SIG-M5 (cell line): ENCODE measurements around the gene RIT2.
"Not testable (repeated sequence)": the region's sequence is repeated elsewhere in the genome, so short reads cannot be mapped to it uniquely, and the experiment has no call there.

Source experiments
- DNase-seq: peaks from one replicate; lab custom pipeline; 2025; lab: John Stamatoyannopoulos, UW

The RIT2 gene

DNA sequence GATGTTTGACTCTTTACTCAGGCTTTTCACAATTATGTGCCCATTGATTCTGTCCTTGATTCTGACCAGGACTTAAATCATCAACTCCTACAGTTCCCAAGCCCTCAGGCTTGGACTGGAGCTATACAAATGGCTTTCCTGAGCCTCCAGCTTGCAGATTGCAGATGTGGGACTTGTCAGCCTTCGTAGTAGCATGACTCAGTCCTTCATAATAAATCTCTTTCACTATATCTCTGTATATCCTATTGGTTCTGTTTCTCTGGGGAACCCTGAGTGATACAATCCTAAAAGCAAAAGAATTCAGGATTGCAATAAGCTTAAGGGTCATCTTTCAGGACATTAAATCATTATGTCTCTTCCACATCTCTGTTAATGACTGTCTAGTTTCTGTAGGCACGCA is 356.6 kb downstream of the RIT2 start:
- no peak for DNase-seq

DNA sequence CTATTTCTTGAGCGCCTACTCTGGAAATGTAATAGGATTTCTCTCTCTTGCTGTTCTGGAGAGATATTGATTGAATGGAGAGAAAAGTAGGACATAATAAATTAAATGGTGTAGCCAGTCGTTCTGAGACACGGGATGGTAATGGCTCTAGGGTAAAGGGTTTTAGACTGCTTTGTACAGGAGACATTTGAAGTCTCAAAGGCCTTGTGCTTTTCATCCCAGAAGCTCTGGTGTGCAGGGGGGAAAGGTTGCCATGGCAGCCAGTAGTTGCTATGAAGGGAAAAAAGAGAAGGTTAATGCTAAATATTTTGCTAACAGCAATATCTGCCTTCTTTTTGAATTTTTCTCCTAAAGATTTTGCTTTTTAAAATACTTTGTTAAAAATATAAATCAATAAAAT is 359.3 kb downstream of the RIT2 start:
- no peak for DNase-seq

DNA sequence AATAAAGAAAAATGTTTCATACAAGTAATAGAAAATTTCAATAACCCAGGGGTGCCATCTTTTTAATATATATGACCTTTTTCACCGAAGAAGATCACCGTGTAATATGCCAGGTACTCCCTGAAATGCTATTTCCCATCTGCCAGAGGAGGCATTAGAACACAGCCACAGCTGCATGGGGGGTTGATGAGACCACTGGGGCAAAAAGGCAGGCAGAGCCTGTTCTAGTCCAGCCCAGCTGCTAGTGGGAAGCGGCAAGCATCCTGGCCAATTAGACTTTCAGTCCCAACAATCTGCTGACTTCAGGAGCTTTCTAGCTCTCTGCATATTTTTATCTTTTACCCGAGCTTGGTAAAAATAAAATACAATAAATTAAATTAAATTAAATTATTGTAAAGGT is 362.6 kb downstream of the RIT2 start:
- no peak for DNase-seq

DNA sequence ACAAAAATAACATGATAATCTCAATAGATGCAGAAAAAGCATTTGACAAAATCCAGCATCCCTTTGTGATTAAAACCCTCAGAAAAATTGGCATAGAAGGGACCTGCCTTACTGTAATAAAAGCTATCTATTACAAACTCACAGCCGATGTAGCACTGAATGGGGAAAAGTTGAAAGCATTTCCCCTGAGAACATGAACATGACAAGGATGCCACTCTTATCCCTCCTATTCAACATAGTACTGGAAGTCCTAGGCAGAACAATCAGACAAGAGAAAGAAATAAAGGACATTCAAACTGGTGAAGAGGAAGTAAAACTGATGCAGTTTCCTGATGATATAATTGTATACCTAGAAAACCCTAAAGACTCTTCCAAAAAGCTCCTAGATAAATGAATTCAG is 368.7 kb downstream of the RIT2 start:
- no peak for DNase-seq

DNA sequence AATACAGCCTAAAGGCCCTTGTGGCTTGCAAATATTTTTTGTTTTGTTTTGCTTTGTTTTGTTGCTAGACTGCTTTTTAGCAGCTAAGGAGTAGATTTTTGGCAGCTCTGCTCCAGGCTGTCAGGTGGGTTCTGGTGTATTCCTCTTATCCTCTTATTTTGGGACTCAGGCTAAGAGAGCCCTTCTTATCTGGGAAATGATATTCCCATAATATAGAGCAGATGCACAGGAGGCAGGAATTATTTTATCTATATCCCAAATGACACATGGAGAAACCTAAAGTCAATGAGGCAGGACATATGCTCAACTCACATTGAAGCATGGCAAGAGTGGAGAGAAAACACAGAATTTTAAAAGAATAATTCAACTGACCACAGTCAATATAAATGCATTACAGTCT is 369.6 kb downstream of the RIT2 start:
- DNase-seq: no peak

DNA sequence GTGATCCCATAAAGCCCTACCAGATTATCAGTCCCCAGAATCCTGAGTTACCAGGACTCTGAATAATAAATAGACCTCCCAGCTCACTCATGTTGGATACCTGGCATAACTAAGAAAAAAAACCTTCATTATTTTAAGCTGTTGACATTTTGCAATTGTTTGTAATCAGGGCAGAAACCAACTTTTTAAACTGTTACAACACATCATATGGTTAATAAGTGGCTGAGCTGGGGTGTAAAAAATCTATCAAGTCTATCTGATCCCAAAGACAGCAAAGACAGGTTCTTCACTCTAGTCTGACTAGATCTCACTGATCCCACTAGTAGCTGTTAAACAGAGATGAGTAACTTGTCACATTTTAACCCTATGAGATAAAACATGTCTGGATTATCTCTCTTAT is 370.3 kb downstream of the RIT2 start:
- DNase-seq: no peak

DNA sequence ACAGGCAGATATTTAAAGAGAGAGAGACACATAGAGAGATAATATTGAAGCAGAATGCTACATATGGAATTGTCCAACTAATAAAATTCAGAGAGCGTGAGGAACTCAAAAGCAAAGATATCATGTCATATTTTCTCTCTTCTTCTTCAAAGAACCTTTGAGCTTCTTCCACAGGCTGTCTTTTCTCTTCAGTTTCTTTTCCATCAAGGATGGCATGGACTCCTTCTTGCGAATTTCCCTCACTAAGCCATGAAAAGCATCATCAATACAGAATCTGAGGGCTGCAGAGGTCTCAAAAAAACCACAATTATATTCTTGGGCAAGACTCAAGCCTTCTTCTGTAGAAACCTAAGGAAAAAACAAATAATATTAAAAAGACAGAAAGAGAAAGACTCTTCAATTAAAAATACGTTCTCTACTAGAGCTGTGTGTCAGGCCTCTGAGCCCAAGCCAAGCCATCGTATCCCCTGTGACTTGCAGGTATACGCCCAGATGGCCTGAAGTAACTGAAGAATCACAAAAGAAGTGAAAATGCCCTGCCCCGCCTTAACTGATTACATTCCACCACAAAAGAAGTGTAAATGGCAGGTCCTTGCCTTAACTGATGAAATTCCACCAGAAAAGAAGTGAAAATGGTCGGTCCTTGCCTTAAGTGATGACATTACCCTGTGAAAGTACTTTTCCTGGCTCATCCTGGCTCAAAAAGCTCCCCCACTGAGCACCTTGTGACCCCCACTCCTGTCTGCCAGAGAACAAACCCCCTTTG is 371.9 kb downstream of the RIT2 start:
- no peak for DNase-seq

DNA sequence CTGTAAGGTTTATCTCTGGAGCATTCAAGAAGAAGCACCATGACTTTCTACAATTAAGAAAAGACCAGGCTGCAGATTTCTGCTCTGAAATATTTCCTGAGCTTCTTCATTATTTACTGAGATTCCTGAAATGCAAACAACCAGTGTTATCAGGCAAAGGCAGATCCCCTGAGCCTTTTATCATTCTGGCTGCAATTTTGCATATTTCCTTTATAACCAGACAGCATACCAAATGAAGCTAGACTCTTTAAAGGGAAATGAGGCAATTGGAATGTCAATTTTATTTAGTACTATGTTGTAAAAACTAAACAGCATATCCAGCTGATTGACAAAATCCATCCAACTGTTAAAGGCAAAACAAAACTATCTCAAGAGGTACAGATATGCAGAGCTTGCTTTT is 372.5 kb downstream of the RIT2 start:
- no peak for DNase-seq

DNA sequence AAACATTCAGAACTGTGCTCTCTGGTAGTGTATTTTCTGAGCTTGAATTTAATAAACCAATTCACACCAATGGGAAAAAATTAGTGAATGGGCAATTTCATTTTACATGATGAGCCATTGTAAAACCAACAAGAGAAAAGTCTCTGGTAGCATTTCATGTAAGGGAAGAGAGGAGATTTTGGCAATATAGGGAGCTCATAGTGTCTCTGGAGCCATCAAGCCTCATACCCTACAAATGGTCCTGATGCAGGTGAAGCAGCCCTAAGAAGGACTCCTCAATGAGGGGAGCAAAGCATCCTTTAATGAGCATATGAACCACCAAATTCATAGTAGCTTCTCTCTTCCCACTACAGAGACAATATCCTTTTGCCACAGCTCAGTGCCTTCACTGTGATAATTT is 373.0 kb downstream of the RIT2 start:
- no peak for DNase-seq

DNA sequence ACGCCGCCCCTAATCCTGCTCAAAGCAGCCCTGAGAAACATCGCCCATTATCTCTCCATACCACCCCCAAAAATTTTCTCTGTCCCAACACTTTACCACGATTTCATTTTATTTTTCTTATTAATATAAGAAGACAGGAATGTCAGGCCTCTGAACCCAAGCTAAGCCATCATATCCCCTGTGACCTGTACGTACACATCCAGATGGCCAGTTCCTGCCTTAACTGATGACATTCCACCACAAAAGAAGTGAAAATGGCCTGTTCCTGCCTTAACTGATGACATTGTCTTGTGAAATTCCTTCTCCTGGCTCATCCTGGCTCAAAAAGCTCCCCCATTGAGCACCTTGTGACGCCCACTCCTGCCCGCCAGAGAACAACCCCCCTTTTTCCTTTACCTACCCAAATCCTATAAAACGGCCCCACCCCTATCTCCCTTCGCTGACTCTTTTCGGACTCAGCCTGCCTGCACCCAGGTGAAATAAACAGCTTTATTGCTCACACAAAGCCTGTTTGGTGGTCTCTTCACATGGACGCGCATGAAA is 373.6 kb downstream of the RIT2 start:
- DNase-seq: not testable (repeated sequence)

DNA sequence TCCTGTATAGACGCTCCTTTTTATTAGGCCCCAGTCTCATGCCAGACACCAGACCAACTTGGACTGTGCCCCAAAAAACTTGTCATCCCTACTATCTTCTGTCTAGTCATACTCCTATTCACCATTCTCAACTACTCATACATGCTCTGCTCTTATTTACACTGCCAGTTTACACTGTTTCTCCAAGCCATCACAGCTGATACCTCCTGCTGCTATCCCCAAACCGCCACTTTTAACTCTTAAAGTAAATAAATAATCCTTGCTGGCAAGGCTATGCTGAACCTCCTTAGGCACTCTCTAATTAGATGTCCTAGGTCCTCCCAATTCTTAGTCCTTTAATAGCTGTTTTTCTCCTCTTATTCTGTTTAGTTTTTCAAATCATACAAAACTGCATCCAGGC is 374.2 kb downstream of the RIT2 start:
- not testable (repeated sequence) for DNase-seq

DNA sequence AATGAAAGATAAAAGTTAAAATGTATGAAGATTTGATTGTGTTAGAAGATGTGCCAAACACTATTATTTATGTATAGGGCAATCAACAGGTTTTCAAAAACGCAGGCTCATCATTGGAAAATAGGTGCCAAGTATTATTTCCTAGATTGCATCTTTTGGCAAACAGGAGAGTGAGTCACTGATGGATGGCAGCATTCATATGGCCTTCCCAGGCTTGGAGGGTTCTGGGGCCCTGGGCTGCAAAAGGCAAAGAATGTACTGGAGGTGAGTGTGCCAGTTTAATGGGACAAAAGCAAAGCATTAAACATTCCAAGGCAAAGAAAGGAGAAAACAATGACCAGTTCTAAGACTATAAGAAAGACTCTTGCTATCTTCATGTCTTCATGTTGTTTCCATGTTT is 379.4 kb downstream of the RIT2 start:
- DNase-seq: no peak

DNA sequence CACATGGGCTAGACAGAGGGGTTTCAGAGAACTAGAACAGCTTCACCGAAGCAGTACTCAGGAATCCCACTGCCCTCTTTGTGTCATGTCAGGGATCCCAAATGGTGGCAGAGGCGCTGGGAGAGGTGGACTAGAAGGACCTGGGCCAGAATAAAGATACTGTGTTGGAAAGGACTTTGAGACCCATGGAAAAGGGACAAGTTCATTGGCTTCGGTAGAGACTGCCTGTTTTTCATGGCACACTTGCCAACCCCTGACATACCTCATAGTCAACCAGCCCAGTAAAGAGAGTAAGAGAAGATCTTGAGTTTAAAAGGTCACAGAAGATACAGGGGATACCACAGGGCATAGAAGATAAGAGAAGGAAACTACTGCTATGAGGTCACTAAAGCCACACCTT is 381.0 kb downstream of the RIT2 start:
- no peak for DNase-seq

DNA sequence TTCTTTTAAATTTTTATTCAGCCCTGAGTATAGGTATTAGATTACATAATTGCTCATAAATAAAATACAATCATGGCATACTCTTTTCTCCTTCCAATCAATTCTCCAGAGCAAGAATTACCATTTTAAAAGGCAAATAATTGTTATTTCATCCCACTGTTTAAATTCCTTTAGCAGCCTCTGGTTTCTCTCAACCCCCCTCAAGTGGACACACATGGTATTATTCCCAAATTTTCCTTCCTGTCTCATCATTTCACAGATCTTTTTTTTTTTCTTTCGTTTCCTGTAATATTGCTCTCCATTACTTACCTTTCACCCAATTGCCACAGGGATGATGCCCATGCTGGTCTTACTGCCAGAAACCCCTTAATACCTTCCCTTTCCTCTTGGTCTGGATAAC is 385.2 kb downstream of the RIT2 start:
- no peak for DNase-seq

DNA sequence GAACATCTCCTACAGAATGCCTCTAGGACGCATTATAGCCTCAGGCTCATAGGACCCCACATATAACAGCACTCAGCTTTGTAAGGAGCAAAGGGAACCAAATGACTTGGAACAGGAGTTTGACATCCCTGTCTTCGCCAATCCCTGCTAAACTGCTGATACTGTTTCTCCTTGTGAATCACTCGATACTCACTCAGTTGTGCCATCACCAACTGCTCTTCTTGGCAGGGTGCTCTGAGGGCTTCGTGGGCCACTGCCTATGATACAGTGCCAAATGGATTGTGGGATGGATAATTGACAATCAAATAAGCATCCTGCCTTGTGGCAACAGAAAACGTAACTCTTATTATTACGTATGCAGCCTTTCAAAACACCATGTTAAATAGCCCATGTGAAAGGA is 396.3 kb downstream of the RIT2 start:
- no peak for DNase-seq

DNA sequence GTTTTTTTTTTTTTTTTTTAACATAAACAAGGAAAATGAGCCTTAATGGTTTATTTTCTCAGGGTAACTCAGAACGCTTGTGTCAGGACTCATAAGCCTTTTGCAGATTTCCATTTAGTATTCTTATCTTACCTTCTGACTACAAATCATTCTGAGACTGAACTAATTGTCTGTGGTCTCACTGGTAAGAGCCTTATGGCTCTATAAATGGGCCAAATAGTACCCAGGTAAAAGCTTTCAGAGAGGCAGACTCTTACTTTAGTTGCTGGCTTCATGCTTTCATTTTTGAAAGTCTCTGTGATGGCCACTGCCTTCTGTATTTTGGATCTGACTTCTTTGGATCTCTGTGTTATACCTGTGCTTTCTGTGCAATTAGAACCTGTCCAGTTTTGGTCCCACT is 403.4 kb downstream of the RIT2 start:
- DNase-seq: no peak

DNA sequence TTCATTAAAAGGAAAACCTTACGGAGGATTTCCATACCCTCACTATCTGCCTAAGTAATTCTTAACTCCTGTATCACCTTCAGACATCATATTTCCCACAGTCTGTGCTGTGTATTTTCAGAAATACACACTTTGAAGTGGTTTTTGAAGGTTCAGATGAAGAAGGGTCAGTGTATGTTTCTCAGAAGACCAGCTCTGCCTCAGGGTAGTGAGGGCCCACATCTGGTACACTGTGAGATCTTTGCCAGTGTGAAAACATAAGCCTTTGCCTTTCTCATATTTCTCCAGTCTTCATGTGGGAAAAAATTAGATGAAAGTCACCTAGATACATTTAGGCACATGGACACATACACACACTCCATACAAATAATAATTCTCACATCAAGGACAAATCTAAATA is 408.4 kb downstream of the RIT2 start:
- no peak for DNase-seq

DNA sequence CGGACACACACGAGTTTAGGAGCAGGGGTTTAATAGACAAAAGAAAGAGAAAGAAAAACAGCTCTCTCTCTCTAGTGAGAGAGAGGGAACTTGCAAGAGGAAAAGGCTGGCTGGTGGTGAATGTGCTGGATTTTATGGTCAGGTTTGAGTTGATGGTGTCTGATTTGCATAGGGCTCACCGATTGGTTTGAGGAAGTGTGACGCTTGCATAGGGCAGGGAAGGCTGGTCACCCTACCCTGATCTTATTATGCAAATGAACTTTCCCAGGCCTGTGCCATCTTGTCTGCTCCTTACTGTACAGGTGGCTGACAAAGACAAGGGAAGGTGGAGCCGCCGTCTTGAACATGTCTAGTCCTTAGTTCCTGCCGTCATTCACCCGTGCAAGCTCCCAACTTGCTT is 408.9 kb downstream of the RIT2 start:
- DNase-seq: no peak

DNA sequence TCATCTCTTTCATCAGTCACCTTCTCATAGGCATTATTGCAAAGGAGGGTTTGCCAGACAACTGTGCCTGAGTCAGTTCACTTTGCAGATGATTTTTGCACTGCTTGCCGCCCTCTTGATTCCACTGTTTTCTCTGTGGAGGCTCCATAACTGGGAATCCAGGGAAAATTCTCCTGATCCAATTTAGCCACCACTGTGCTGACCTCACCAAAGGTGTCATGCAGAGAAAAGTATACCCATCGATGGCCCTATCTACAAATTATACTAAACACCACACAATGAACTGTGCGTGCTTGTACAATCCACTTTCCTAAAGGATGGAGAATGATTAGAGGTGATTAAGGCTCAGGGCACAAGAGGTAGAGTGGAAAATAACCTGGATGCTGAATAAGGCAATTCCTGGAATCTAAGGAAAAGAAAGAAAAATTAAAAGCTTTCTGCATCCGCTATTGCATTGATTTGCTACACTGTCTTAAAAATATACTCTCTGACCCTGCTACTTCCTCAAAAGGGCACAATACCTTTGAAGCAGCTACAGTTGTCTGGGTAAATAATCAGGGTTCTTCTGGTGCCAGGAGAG is 409.4 kb downstream of the RIT2 start:
- no peak for DNase-seq
